Measurements from ENCODE around the gene RAP1GAP2. TPM values are rescaled to one million over a fixed set of nuclear protein-coding genes. Genes with fewer than 3 reads are reported as not detected.

RAP1GAP2 gene
- total RNA-seq, 4 donors from 2014 or later: 4.6 to 8.0 (median 5.6) TPM

- ATAC-seq (ENCODE audit: low FRiP score) (no peak), DNase-seq (ENCODE audit: low spot score) (no peak)
- no peak for TF ChIP-seq CTCF (IDR thresholded peaks at IDR 0.05)
Measured at GRCh38 chr17:2860883-2861282, 64.6 kb downstream of the RAP1GAP2 start.

GRCh38 chr17:2862197-2862596 lies 66.0 kb downstream of the RAP1GAP2 start:
- no peak for TF ChIP-seq CTCF (IDR thresholded peaks at IDR 0.05)
- DNase-seq (ENCODE audit: low spot score): no peak

GRCh38 chr17:2863204-2863603 lies 67.0 kb downstream of the RAP1GAP2 start:
- no peak for TF ChIP-seq CTCF (IDR thresholded peaks at IDR 0.05)
- no peak for ATAC-seq (ENCODE audit: low FRiP score)

More at GRCh38 chr17:2862197-2862596, 66.0 kb downstream of the RAP1GAP2 start:
- ATAC-seq (ENCODE audit: low FRiP score): no peak

GRCh38 chr17:2865228-2865627 lies 69.0 kb downstream of the RAP1GAP2 start:
- DNase-seq (ENCODE audit: low spot score): no peak
- no peak for ATAC-seq (ENCODE audit: low FRiP score)
- TF ChIP-seq CTCF (IDR thresholded peaks at IDR 0.05): no peak

More at GRCh38 chr17:2863204-2863603, 67.0 kb downstream of the RAP1GAP2 start:
- no peak for DNase-seq (ENCODE audit: low spot score)

GRCh38 chr17:2867441-2868424 lies 71.5 kb downstream of the RAP1GAP2 start:
- DNase-seq (ENCODE audit: low spot score) (no peak), ATAC-seq (ENCODE audit: low FRiP score) (peak; percentile 86)
- no peak for TF ChIP-seq CTCF (IDR thresholded peaks at IDR 0.05)

- DNase-seq (ENCODE audit: low spot score): no peak
- no peak for TF ChIP-seq CTCF (IDR thresholded peaks at IDR 0.05)
- ATAC-seq (ENCODE audit: low FRiP score): peak; percentile 18
Measured at GRCh38 chr17:2869604-2870003, 73.4 kb downstream of the RAP1GAP2 start.

GRCh38 chr17:2871205-2871604 lies 75.0 kb downstream of the RAP1GAP2 start:
- no peak for TF ChIP-seq CTCF (IDR thresholded peaks at IDR 0.05)
- no peak for ATAC-seq (ENCODE audit: low FRiP score)
- no peak for DNase-seq (ENCODE audit: low spot score)

Data from omental fat pad (tissue), 4 donors.